NCI-H524 (cell line): ENCODE data around the gene CTSW.

Experiments used
- DNase-seq, 2 experiments: peaks; one replicate each; lab custom pipeline; 2025; lab: John Stamatoyannopoulos, UW

Gene CTSW

GRCh38 chr11:65903715-65904114 lies 24.1 kb downstream of the CTSW start:
- DNase-seq = no peak

GRCh38 chr11:65906602-65907001 lies 27.0 kb downstream of the CTSW start:
- DNase-seq = peak in 1 of 2 experiments; percentile 28

- DNase-seq = no peak
These were observed 28.2 kb downstream of the CTSW start for GRCh38 chr11:65907878-65908277.

DNA sequence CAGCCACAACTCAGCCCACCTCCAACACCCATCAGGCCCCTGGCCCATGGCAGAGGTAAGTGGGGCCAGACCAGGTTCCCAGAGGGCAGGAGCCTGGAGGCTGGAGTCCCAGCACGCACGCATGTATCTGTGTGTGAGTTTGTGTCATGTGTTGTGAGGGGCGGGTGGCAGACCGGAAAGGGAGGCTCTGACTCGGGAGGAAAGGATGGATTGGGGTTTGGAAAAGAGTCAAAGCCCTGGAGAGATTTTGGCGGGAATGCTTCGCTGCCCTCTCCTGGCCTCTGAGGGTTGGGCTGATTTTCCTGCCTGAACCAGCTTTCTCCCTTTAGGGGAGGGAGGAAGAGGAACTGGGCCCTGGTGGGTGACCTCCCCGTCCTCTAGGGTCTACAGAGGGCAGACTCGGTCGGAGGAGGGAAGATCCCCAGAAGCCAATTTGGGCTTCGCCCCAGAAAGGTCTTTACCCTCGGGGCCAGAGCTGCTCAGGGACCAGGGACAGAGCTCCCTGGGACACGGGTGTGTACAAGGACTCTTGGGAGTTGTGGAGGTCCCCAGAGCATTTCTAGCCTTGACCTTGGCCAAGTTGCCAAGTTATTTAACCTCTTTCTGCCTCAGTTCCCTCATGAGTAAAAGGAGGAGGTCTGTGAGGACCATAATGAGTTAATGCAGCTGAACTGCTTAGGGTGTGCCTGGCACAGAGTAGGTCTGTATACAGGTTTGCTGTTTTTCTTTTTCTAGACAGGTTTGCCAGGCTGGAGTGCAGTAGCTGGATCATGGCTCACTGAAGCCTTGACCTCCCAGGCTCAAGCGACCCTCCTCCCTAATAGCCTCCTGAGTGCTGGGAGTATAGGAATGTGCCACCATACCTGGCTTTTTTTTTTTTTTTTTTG lies 32.3 kb downstream of the CTSW start:
- peak; percentile 45 to 57 for DNase-seq

- DNase-seq = no peak
These were observed 33.2 kb downstream of the CTSW start for GRCh38 chr11:65912845-65913244.

DNA sequence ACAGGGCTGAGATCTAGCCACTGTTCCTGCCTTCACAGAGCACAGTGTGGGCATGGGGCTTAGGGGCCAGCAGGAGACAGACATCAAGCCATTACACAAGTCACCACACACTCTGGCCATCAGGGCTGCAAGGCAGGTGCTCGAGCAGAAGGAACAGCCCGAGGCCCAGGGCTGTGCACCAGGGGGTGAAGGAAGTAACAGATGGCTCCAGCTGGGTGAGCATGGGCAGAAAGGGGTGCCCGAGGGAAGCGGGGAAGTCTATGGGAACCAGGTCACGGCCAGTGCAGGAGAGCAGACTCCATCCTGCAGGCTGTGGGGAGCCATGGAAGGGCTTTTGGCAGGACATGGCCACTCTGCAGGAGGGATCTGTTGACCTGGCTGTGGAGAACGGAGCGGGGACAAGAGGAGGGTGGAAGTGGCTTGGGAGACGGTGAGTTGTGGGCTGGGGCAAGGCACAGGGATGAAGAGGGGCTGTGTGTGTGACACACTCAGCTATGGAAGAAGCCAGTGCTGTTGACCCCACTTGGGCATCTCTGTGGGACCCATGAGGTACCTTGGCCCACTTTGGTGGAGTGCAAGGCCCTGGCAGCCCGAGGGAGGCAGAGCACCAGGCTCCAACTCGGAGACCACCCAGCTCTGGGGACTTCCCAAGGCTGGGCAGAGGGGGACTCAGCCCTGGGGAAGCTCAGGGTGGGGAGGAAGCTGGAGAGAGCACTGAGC lies 35.6 kb downstream of the CTSW start:
- peak; percentile 29 to 69 for DNase-seq

DNA sequence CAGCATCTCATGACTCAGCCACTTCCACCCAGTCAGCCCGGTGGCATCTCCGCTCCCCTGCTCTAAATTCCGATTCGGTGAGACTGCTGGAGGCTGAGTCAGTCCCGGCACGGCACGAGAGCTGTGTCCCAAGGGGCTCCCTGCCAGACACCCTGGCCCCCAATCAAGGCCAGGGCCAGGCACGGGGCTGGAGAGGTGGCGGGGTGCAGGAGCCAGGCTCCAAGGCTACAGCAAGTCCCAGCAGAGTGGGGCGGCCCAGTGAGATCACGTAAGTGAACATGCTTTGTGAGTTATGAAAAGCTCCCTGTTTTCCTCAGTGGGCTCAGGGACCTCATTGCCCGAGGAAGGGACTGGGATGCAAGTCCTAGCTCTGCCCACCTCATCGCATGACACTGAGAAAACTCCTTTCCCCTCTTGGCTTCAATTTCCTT lies 36.2 kb downstream of the CTSW start:
- DNase-seq = no peak

DNA sequence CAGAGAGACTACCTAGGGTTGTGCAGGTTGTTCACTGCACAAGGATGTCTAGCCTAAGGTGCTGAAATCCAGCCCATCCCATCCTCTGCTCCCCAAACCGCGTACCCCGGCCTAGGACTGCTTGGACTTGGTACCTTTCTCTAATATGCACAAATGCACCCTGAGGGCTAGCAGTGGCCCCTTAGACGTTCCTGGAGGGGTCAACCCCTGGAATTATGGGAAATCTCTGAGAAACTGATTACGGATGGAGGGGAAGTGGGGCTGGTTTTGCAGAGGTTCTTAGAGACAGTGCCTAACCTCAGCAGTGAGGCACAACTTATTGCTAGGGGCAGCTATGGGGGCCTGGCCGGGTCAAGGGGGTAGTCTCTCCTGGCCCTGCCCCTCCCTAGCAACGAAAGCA lies 36.8 kb downstream of the CTSW start:
- no peak for DNase-seq

GRCh38 chr11:65917077-65917433 lies 37.4 kb downstream of the CTSW start:
- DNase-seq = no peak

DNA sequence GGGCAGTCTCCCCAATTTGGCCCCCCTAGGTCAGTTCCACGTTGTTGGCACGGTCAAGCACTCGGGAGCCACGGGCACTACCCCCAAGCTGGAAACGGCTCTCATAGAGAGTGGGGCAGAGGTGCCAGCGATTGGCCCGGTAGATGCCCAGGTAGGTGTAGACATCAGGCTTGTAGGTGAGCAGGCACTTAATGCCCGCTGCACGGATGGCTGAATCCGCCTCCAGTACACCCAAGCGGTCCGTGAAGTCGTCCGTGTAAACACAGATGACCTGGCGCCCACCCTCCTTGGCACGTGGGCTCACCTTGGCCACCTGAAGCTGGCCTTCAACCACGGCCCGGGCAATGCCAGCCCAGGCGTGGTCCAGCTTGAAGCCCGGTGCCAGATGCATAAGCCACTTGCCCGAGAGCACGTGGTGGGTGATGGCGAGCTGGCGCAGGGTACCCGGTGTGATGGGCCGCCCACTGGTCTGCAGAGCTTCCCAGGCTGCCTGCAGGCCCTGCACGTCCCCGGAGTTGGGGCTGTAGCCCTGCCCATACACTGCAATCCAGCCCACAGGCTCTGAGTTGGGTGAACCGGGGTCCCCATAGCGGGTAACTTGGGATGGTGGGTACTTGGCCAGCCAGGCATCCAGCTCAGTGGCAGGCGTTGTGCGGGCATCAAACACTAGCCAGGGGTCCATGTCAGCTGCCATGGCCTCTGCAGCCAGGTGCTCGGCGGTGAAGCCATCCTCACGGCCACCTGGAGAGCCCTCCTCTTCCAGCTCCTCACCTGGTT lies 38.0 kb downstream of the CTSW start:
- DNase-seq = no peak

- DNase-seq = no peak
These were observed 38.8 kb downstream of the CTSW start, which contains the start of gene C11orf68 for GRCh38 chr11:65918211-65919140. Gene C11orf68, minus strand, starts transcription at chr11:65919062. Its CDS starts 31 bp downstream, at chr11:65919031.

GRCh38 chr11:65919141-65919572 lies 39.5 kb downstream of the CTSW start, which contains the start of gene DRAP1:
Gene DRAP1, plus strand, starts transcription at chr11:65919426. Its CDS starts 76 bp downstream, at chr11:65919502.
- DNase-seq = peak; percentile 89 to 93

DNA sequence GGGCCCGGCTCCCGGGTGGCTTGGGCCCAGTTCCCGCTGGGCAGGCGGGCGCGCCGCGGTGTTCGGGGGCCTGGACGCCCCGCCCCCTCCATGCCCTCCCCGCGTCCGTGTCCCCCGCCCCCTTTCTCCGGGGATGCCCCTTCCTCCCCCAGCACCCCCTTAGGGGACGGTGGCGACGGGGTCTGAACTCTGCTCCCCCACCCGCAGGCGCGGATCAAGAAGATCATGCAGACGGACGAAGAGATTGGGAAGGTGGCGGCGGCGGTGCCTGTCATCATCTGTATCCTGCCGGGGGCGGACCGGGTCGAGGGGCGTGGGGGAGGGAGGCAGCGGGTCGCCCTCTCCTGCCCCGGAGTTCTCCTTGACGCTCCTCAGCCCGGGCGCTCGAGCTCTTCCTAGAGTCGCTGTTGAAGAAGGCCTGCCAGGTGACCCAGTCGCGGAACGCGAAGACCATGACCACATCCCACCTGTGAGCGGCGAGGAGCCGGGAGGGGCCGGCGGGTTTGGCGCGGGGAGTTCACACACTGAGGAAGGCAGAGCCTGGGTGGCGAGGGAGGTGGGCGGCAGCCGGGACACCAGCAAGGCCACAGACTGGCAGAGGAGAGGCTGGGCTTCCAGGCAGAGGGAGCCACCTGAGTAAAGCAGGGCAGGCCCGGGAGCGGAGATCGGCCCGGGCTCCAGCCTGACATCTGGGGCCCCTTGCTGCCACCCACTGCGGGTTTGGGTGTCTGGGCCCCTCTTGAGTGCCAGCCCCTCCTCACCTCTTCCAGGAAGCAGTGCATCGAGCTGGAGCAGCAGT lies 40.1 kb downstream of the CTSW start:
- DNase-seq = peak in 1 of 2 experiments; percentile 61

DNA sequence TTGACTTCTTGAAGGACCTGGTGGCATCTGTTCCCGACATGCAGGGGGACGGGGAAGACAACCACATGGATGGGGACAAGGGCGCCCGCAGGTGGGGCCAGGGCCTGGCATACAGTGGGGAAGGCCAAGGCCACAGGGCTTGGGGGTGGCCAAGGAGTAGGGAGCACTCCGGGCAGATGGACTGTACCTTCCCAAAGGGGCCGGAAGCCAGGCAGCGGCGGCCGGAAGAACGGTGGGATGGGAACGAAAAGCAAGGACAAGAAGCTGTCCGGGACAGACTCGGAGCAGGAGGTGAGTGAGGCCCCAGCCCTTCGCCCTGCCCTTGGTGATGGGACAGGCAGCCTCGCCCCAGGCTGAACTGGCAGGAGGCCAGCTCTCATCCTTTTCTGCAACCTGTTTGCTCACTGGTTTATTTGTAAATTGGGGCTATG lies 40.8 kb downstream of the CTSW start:
- DNase-seq = no peak

- no peak for DNase-seq
These were observed 41.5 kb downstream of the CTSW start for GRCh38 chr11:65921033-65921555.

DNA sequence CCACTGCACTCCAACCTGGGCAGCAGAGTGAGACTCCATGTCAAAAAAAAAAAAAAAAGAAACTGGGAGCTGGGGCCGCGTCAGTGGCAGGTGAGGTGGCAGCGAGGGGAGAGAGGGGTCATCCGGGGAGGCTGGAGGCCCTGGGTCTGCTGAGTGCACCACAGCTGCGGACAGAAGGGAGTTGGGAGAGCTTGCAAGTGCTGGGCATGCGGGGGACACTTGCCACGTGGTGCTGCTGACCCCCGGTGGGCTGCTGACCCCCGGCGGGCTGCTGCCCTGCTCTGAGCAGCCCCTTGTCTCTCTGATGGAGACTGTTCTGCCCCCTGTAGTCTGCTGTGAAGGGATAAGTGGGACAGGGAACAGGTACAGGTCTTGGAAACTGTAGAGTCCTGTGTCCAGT lies 42.2 kb downstream of the CTSW start:
- DNase-seq = no peak

GRCh38 chr11:65922565-65922964 lies 42.9 kb downstream of the CTSW start:
- DNase-seq = no peak

DNA sequence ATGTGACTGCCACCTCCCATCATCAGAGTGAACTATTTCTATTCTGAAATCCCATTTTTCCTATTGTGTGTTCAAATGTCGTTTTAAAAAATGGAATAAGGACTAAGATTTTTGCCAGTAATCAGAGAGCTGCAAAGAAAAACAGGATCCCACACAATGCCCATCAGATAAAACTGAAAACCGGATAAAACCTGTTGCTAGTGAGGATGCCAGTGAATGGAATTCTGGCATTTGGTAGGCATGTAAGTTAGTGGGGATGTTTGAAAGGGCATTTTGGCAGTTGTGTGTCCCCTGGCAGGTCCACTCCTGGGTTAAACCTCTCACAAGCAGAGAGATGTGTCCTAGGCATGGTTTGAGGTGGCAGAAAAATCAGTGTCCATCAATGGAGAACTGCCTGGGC lies 45.8 kb downstream of the CTSW start:
- DNase-seq = no peak

DNA sequence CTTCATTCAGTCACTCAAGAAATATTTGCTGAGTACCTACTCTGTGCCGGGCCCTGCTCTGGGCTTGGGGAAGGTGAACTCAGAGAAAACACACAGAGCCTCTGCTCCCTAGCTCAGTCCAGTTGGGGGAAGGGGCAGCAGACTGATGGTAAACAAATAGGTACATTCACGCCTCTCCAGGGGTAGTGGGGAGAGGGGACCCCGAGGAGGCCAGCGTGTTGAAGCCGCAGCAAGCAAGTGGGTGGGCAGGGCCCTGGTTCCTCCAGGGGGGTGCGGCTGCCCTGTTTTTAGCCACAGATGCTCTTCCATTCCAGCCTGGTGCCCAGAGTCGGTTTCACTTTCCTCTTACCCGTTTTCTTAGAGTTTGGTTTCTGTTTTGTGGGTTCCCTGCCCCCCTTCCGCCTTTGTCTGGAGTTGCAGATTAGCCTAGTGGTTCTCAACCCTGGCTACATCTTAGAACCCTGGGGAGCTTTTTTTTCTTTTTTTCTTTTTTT lies 48.3 kb downstream of the CTSW start:
- no peak for DNase-seq

GRCh38 chr11:65928667-65929066 lies 49.0 kb downstream of the CTSW start:
- DNase-seq = no peak
